Measurements from ENCODE around the gene CCDC180. TPM values are rescaled to one million over a fixed set of nuclear protein-coding genes. Genes with fewer than 3 reads are reported as not detected.
"Not testable (repeated sequence)": the region's sequence is repeated elsewhere in the genome, so short reads cannot be mapped to it uniquely, and the experiment has no call there.

CCDC180 gene
- total and polyA plus RNA-seq, 4 donors: 0.09 to 3.1 (median 0.84) TPM

GRCh38 chr9:97324954-97325353 is 17.5 kb downstream of the CCDC180 start (continued):
- TF ChIP-seq, protein P1, sequence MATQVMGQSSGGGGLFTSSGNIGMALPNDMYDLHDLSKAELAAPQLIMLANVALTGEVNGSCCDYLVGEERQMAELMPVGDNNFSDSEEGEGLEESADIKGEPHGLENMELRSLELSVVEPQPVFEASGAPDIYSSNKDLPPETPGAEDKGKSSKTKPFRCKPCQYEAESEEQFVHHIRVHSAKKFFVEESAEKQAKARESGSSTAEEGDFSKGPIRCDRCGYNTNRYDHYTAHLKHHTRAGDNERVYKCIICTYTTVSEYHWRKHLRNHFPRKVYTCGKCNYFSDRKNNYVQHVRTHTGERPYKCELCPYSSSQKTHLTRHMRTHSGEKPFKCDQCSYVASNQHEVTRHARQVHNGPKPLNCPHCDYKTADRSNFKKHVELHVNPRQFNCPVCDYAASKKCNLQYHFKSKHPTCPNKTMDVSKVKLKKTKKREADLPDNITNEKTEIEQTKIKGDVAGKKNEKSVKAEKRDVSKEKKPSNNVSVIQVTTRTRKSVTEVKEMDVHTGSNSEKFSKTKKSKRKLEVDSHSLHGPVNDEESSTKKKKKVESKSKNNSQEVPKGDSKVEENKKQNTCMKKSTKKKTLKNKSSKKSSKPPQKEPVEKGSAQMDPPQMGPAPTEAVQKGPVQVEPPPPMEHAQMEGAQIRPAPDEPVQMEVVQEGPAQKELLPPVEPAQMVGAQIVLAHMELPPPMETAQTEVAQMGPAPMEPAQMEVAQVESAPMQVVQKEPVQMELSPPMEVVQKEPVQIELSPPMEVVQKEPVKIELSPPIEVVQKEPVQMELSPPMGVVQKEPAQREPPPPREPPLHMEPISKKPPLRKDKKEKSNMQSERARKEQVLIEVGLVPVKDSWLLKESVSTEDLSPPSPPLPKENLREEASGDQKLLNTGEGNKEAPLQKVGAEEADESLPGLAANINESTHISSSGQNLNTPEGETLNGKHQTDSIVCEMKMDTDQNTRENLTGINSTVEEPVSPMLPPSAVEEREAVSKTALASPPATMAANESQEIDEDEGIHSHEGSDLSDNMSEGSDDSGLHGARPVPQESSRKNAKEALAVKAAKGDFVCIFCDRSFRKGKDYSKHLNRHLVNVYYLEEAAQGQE (IDR thresholded peaks at IDR 0.05): no peak
- no peak for TF ChIP-seq NR2F2 (IDR thresholded peaks at IDR 0.05)

GRCh38 chr9:97327562-97327961 is 20.1 kb downstream of the CCDC180 start:
- H3K9me3 ChIP-seq (ENCODE audit: control insufficient read depth in 4 of 4, low read length in 3 of 4): no peaks in the 10 kb centered on the region
- no peak for TF ChIP-seq NR2F2 (IDR thresholded peaks at IDR 0.05)
- no peak for TF ChIP-seq RXRA (IDR thresholded peaks at IDR 0.05)
- H3K4me3 ChIP-seq (ENCODE audit: low read depth in 1 of 3, low read length in 3 of 3): no peak overlapping the region
- no peak overlapping the region for H3K27ac ChIP-seq (ENCODE audit: low read depth in 1 of 2, low read length in 2 of 2)
- no peak overlapping the region for H3K9ac ChIP-seq (ENCODE audit: low read depth in 1 of 2, low read length in 2 of 2)
- H3K4me1 ChIP-seq (ENCODE audit: control insufficient read depth in 4 of 4, insufficient read depth in 4 of 4, low read length in 3 of 4): peaks cover 0 to 2% (median 0%) of the 10 kb centered on the region in 4 donors
- DNase-seq (ENCODE audit: low spot score): no peak
- no peaks in the 10 kb centered on the region for H3K27me3 ChIP-seq (ENCODE audit: control insufficient read depth in 4 of 4, insufficient read depth in 4 of 4, low read length in 3 of 4)
- H3K36me3 ChIP-seq (ENCODE audit: control insufficient read depth in 4 of 4, insufficient read depth in 3 of 4, low read depth in 1 of 4, low read length in 3 of 4): peaks cover 0 to 18% (median 0%) of the 10 kb centered on the region in 4 donors
- 86% methylated on average over 6 of the region's 6 CpGs for WGBS

GRCh38 chr9:97332993-97333392 is 25.5 kb downstream of the CCDC180 start:
- no peak for TF ChIP-seq YY1 (IDR thresholded peaks at IDR 0.05)
- WGBS: 80% methylated on average over 3 of the region's 3 CpGs

DNA sequence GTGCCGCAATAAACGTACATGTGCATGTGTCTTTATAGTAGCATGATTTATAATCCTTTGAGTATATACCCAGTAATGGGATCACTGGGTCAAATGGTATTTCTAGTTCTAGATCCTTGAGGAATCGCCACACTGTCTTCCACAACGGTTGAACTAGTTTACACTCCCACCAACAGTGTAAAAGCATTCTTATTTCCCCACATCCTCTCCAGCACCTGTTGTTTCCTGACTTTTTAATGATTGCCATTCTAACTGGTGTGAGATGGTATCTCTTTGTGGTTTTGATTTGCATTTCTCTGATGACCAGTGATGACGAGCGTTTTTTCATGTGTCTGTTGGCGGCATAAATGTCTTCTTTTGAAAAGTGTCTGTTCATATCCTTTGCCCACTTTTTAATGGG is 28.2 kb downstream of the CCDC180 start:
- H3K27ac ChIP-seq (ENCODE audit: low read depth in 1 of 2, low read length in 2 of 2); H3K4me1 ChIP-seq (ENCODE audit: control insufficient read depth in 4 of 4, insufficient read depth in 4 of 4, low read length in 3 of 4); H3K4me3 ChIP-seq (ENCODE audit: low read depth in 1 of 3, low read length in 3 of 3); H3K36me3 ChIP-seq (ENCODE audit: control insufficient read depth in 4 of 4, insufficient read depth in 3 of 4, low read depth in 1 of 4, low read length in 3 of 4); H3K9me3 ChIP-seq (ENCODE audit: control insufficient read depth in 4 of 4, low read length in 3 of 4); DNase-seq (ENCODE audit: low spot score); H3K27me3 ChIP-seq (ENCODE audit: control insufficient read depth in 4 of 4, insufficient read depth in 4 of 4, low read length in 3 of 4); H3K9ac ChIP-seq (ENCODE audit: low read depth in 1 of 2, low read length in 2 of 2): not testable (repeated sequence)
- 98% methylated on average over 7 of the region's 7 CpGs for WGBS

More at GRCh38 chr9:97332993-97333392, 25.5 kb downstream of the CCDC180 start:
- H3K36me3 ChIP-seq (ENCODE audit: control insufficient read depth in 4 of 4, insufficient read depth in 3 of 4, low read depth in 1 of 4, low read length in 3 of 4): no peaks in the 10 kb centered on the region
- H3K27me3 ChIP-seq (ENCODE audit: control insufficient read depth in 4 of 4, insufficient read depth in 4 of 4, low read length in 3 of 4): no peaks in the 10 kb centered on the region
- no peaks in the 10 kb centered on the region for H3K9me3 ChIP-seq (ENCODE audit: control insufficient read depth in 4 of 4, low read length in 3 of 4)
- H3K4me3 ChIP-seq (ENCODE audit: low read depth in 1 of 3, low read length in 3 of 3): no peak overlapping the region
- no peak overlapping the region for H3K9ac ChIP-seq (ENCODE audit: low read depth in 1 of 2, low read length in 2 of 2)
- DNase-seq (ENCODE audit: low spot score): no peak
- H3K4me1 ChIP-seq (ENCODE audit: control insufficient read depth in 4 of 4, insufficient read depth in 4 of 4, low read length in 3 of 4): peaks cover 0 to 2% (median 0%) of the 10 kb centered on the region in 4 donors
- no peak overlapping the region for H3K27ac ChIP-seq (ENCODE audit: low read depth in 1 of 2, low read length in 2 of 2)

GRCh38 chr9:97348871-97349270 is 41.4 kb downstream of the CCDC180 start:
- Histone ChIP-seq H3K36me3 (ENCODE audit: control insufficient read depth in 4 of 4, insufficient read depth in 3 of 4, low read depth in 1 of 4, low read length in 3 of 4) (peaks cover 0 to 2% (median 0%) of the 10 kb centered on the region in 4 donors), H3K9me3 (ENCODE audit: control insufficient read depth in 4 of 4, low read length in 3 of 4) (no peaks in the 10 kb centered on the region), H3K4me3 (ENCODE audit: low read depth in 1 of 3, low read length in 3 of 3) (no peak overlapping the region), H3K4me1 (ENCODE audit: control insufficient read depth in 4 of 4, insufficient read depth in 4 of 4, low read length in 3 of 4) (no peaks in the 10 kb centered on the region), H3K27me3 (ENCODE audit: control insufficient read depth in 4 of 4, insufficient read depth in 4 of 4, low read length in 3 of 4) (no peaks in the 10 kb centered on the region), H3K27ac (ENCODE audit: low read depth in 1 of 2, low read length in 2 of 2) (no peak overlapping the region), H3K9ac (ENCODE audit: low read depth in 1 of 2, low read length in 2 of 2) (no peak overlapping the region)
- DNase-seq (ENCODE audit: low spot score): no peak
- TF ChIP-seq GABPA (IDR thresholded peaks at IDR 0.05 in 1 of 2, conservative IDR thresholded peaks at IDR 0.05 in 1 of 2): no peak
- TF ChIP-seq NR2F2 (IDR thresholded peaks at IDR 0.05): no peak
- TF ChIP-seq, protein P2, sequence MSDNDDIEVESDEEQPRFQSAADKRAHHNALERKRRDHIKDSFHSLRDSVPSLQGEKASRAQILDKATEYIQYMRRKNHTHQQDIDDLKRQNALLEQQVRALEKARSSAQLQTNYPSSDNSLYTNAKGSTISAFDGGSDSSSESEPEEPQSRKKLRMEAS (IDR thresholded peaks at IDR 0.05): no peak
- TF ChIP-seq FOXA2 (IDR thresholded peaks at IDR 0.05): no peak
- TF ChIP-seq FOXA1 (IDR thresholded peaks at IDR 0.05): no peak
- 94% methylated on average over 10 of the region's 10 CpGs for WGBS

Data from liver (tissue), 9 donors.